HG03139 (cell line): ENCODE data around the gene PCDHGA1.
"Not testable (repeated sequence)": the region's sequence is repeated elsewhere in the genome, so short reads cannot be mapped to it uniquely, and the experiment has no call there.

Experiments
- ATAC-seq: cut with Tn5 transposase; IDR thresholded peaks from one replicate; pipeline ENCODE4 v1.9.1; 2021; ENCODE audit not compliant: unreplicated experiment

Gene PCDHGA1

DNA sequence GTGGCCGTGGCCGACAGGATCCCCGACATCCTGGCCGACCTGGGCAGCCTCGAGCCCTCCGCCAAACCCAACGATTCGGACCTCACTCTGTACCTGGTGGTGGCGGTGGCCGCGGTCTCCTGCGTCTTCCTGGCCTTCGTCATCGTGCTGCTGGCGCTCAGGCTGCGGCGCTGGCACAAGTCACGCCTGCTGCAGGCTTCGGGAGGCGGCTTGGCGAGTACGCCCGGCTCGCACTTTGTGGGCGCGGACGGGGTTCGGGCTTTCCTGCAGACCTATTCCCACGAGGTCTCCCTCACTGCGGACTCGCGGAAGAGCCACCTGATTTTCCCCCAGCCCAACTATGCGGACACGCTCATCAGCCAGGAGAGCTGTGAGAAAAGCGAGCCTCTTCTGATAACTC, 15.7 kb downstream of the PCDHGA1 start:
- ATAC-seq: not testable (repeated sequence)

DNA sequence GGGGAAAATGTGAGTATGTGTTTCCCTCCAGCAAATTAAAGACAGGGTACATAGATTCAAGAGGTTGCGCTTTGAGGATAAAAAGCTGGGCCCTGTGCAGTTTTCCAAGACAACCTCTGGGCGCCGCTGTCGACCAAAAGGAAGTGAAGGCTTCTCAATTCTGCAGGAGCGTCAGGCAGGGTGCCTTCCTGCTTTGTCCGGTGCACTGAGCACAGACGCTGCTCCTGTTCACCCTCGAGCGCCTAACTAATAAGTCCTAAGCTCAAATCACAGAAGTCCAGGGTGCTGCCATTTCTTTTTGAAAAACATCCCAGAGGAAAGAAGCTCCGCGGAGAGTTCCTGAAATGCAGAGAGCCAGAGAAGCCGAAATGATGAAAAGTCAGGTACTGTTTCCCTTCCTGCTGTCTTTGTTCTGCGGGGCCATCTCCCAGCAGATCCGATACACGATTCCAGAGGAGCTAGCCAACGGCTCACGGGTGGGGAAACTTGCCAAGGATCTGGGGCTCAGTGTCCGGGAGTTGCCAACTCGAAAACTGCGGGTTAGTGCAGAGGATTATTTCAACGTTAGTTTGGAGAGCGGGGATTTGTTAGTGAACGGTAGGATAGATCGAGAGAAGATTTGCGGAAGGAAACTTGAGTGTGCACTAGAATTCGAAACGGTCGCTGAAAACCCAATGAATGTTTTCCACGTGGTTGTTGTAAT, 19.8 kb downstream of the PCDHGA1 start, which contains the start of gene PCDHGB1:
PCDHGB1 (plus strand) TSS at position 183 of the 703 bp plus-strand sequence; CDS start at position 345, 162 bp downstream.
- ATAC-seq: no peak

GRCh38 chr5:141351591-141351990, 21.3 kb downstream of the PCDHGA1 start:
- no peak for ATAC-seq

DNA sequence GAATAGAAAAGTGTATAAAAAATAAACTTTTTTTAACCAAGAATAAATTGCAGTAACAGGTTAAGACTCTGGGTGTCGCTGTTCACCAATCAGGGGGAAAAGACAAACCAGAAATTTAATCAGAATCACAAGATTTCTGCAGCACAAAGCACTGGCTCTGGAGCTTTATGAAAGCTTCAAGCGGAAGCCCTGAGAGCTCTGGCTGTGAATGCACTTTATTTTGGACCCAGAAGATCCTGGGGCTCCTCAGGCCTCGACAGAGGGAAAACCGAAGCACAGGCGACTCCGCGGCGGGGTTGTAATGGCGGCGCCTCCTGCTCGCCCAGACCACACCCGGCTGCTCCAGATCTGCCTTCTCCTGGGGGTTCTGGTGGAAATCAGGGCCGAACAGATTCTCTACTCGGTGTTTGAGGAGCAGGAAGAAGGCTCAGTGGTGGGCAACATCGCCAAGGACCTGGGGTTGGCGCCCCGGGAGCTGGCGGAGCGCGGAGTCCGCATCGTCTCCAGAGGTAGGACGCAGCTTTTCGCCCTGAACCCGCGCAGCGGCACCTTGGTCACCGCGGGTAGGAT, 24.7 kb downstream of the PCDHGA1 start, which contains the start of gene PCDHGA4:
PCDHGA4 (plus strand) TSS at position 122 of the 570 bp plus-strand sequence; CDS start at position 209, 87 bp downstream.
- no peak for ATAC-seq

- ATAC-seq: no peak
These were observed 25.3 kb downstream of the PCDHGA1 start for GRCh38 chr5:141355641-141356040.

GRCh38 chr5:141356133-141356532, 25.8 kb downstream of the PCDHGA1 start:
- no peak for ATAC-seq

- ATAC-seq: no peak
These were observed 26.6 kb downstream of the PCDHGA1 start for GRCh38 chr5:141356950-141357349.

GRCh38 chr5:141359790-141360426, 29.6 kb downstream of the PCDHGA1 start, which contains the start of gene PCDHGB2:
PCDHGB2 (plus strand) TSS chr5:141359994; CDS start chr5:141360136, 142 bp downstream.
- ATAC-seq: peak; percentile 67

GRCh38 chr5:141360685-141361084, 30.4 kb downstream of the PCDHGA1 start:
- no peak for ATAC-seq

DNA sequence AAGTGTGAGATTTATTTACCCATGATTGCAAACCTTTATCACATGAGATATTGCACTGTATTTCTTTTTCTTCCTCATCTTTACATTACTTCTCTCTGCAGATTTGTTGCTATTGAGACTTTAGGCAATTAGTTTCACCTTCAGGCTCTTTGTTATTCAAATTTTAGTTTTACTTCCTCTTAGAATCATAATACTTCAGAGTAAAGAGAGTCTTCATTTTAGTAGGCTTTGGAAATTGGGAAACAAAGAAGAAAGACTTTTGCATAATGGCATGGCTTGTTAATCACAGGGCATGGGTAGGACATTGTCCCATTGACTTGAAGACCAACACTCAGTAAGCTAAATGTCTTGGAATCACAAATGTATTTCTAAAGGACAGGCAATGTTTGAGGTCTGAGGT, 32.4 kb downstream of the PCDHGA1 start:
- ATAC-seq: no peak

DNA sequence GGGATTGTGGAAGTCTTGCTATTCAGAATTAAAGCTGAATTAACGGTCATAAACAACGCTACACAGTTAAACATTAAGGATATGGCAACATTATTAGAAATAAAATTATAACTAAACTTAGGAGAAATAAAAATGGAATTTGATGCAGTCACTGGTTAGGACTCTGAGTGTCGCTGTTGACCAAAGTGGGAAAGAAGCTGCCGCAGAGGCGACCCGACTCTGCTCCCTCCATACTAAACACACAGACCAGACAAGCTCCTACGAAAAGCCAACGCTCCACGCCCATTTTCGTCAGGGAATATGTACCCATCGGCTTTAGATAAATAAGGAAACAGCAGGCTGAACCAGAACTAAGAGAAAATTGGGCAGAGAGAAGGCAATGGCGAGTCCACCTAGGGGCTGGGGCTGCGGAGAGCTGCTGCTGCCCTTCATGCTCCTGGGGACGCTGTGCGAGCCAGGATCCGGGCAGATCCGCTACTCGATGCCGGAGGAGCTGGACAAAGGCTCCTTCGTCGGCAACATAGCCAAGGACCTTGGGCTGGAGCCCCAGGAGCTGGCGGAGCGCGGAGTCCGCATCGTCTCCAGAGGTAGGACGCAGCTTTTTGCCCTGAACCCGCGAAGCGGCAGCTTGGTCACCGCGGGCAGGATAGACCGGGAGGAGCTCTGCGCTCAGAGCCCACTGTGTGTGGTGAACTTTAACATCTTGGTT, 33.8 kb downstream of the PCDHGA1 start, which contains the start of gene PCDHGA5:
PCDHGA5 (plus strand) TSS at position 211 of the 709 bp plus-strand sequence; CDS start at position 380, 169 bp downstream.
- no peak for ATAC-seq

DNA sequence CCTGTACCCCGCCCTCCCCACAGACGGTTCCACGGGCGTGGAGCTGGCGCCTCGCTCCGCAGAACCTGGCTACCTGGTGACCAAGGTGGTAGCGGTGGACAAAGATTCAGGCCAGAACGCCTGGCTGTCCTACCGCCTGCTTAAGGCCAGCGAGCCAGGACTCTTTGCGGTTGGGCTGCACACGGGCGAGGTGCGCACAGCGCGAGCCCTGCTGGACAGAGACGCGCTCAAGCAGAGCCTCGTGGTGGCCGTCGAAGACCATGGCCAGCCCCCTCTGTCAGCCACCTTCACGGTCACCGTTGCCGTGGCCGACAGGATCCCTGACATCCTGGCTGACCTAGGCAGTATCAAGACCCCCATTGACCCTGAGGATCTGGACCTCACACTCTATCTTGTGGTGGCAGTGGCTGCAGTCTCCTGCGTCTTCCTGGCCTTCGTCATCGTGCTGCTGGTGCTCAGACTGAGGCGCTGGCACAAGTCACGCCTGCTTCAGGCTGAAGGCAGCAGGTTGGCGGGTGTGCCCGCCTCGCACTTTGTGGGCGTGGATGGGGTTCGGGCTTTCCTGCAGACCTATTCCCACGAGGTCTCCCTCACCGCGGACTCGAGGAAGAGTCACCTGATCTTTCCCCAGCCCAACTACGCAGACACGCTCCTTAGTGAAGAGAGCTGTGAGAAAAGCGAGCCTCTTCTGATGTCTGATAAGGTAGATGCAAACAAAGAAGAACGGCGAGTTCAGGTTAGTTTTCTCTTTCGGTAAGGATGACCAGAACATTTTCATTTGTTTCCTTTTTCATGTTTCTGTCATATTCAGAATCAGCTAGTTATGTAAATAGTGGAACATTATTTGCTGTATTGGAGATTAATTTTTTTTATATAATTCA, 35.9 kb downstream of the PCDHGA1 start:
- ATAC-seq: no peak

GRCh38 chr5:141369994-141370848, 39.9 kb downstream of the PCDHGA1 start, which contains the start of gene PCDHGB3:
PCDHGB3 (plus strand) TSS chr5:141370242; CDS start chr5:141370395, 153 bp downstream.
- ATAC-seq: peak; percentile 86

GRCh38 chr5:141371572-141372475, 41.5 kb downstream of the PCDHGA1 start:
- no peak for ATAC-seq

GRCh38 chr5:141373673-141374317, 43.5 kb downstream of the PCDHGA1 start, which contains the start of gene PCDHGA6:
PCDHGA6 (plus strand) TSS chr5:141373891; CDS start chr5:141374084, 193 bp downstream.
- no peak for ATAC-seq

DNA sequence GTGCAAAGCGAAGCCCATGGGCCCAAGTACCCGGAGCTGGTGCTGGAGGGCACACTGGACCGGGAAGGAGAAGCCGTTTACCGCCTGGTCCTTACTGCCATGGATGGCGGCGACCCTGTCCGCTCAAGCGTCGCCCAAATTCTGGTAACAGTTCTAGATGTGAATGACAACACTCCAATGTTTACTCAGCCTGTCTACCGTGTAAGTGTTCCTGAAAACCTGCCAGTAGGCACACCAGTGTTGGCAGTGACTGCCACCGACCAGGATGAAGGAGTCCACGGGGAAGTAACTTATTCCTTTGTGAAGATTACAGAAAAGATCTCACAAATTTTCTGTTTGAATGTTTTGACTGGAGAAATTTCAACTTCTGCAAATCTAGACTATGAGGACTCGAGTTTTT, 44.3 kb downstream of the PCDHGA1 start:
- ATAC-seq: no peak

GRCh38 chr5:141375444-141376155, 45.3 kb downstream of the PCDHGA1 start:
- not testable (repeated sequence) for ATAC-seq
